ENCODE data around the gene ACTG2.

Gene ACTG2

GRCh38 chr2:73911548-73912208 lies 18.9 kb downstream of the ACTG2 start:
- DNase-seq (ENCODE audit: extremely low spot score), result no peak
- TF ChIP-seq CTCF (IDR thresholded peaks at IDR 0.05; ENCODE audit: control extremely low read depth, extremely low read depth, low read depth, missing control alignments), result no peak
- ChIA-PET POLR2A (no interaction called here), CTCF (interaction anchor here (0.8 to 7.8 kb wide), 11 partner anchors 9 to 236 kb away, joined by 3 to 72 read pairs (median 4); no protein-coding TSS in a partner anchor)

GRCh38 chr2:73913414-73914054 lies 20.7 kb downstream of the ACTG2 start:
- DNase-seq (ENCODE audit: extremely low spot score), result no peak
- no peak for TF ChIP-seq CTCF (IDR thresholded peaks at IDR 0.05; ENCODE audit: control extremely low read depth, extremely low read depth, low read depth, missing control alignments)
- ChIA-PET POLR2A (no interaction called here), CTCF (interaction anchor here (0.7 to 7.8 kb wide), 2 partner anchors 7 to 23 kb away, joined by 3 to 72 read pairs; no protein-coding TSS in a partner anchor)

- DNase-seq (ENCODE audit: extremely low spot score), result no peak
- ChIA-PET POLR2A (no interaction called here), CTCF (interaction anchor here (7.8 kb wide), 1 partner anchor 6 kb away, joined by 72 read pairs; no protein-coding TSS in a partner anchor)
- no peak for TF ChIP-seq CTCF (IDR thresholded peaks at IDR 0.05; ENCODE audit: control extremely low read depth, extremely low read depth, low read depth, missing control alignments)
Observed at GRCh38 chr2:73914667-73915066, 21.9 kb downstream of the ACTG2 start.

GRCh38 chr2:73915437-73915993 lies 22.7 kb downstream of the ACTG2 start:
- TF ChIP-seq CTCF (IDR thresholded peaks at IDR 0.05; ENCODE audit: control extremely low read depth, extremely low read depth, low read depth, missing control alignments), result no peak
- CTCF ChIA-PET, result interaction anchor here (1.5 kb wide), 1 partner anchor 23 kb away, joined by 3 read pairs; the partner anchor contains the start of gene ACTG2
- DNase-seq (ENCODE audit: extremely low spot score), result no peak
- POLR2A ChIA-PET, result no interaction called here

GRCh38 chr2:73916666-73917065 lies 23.9 kb downstream of the ACTG2 start:
- DNase-seq (ENCODE audit: extremely low spot score), result no peak
- CTCF ChIA-PET, result interaction anchor here (0.9 to 8.1 kb wide), 5 partner anchors 6 to 93 kb away, joined by 3 to 72 read pairs (median 4); partner anchors contain the start of gene ACTG2
- no peak for TF ChIP-seq CTCF (IDR thresholded peaks at IDR 0.05; ENCODE audit: control extremely low read depth, extremely low read depth, low read depth, missing control alignments)
- POLR2A ChIA-PET, result no interaction called here

GRCh38 chr2:73917296-73917695 lies 24.5 kb downstream of the ACTG2 start:
- TF ChIP-seq CTCF (IDR thresholded peaks at IDR 0.05; ENCODE audit: control extremely low read depth, extremely low read depth, low read depth, missing control alignments), result no peak
- ChIA-PET CTCF (interaction anchor here (0.9 to 8.1 kb wide), 4 partner anchors 6 to 93 kb away, joined by 4 to 72 read pairs (median 4); no protein-coding TSS in a partner anchor), POLR2A (no interaction called here)
- no peak for DNase-seq (ENCODE audit: extremely low spot score)

Data from GM10248 (cell line).